Activated CD4-positive, CD25-positive, alpha-beta regulatory T cell treated with anti-CD3 and anti-CD28 coated beads, Interleukin-2, amount 50 U/mL, for 72 hours (primary cell): ENCODE data around the gene SFMBT2.

ENCODE experiments used
- DNase-seq: peaks from one replicate; pipeline ENCODE4 v3.0.0; 2021

Gene SFMBT2

DNA sequence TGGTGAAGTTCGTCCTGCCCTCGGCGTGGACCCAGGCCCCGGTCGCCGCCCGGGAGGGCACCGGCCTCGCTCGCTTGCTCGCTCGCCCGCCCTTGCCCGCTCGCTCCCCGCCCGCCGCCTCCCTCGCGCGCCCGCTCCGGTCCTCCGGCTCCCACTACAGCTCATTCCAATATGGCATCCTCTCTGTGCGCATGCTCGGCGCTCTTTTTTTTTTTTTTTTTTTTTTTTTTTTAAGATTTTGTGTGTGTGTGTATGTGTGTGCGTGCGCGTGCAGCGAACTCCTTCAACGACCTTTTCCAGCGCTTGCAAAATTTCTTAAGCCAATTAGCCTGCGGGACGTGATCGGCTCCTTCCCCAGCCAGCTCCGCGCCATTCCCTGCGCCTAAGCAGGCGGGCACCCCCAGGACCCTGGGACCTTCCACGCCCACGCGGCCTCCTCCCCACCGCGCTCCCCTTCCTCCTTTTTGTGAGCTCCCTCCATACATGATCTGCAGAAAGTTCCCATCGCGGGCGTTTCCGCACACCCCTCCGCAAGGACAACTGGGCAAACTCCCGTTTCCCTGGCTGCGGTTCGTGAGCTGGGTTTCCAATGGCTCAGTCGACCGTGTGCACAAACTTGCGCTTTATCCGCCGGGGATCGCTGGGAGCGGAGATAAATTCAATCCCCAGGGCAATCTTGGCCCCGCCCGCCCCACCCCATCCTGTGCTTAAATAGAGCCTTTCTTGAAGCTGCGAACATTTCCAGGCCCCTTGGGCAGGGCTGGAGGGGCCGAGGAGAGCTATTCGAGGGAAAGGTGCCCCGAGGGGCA lies at the start of gene SFMBT2:
TSS of gene SFMBT2 (minus strand) at position 173 of the 809 bp plus-strand sequence. CDS start 29,136 bp downstream, outside the sequence.
- peak; percentile 66 for DNase-seq

DNA sequence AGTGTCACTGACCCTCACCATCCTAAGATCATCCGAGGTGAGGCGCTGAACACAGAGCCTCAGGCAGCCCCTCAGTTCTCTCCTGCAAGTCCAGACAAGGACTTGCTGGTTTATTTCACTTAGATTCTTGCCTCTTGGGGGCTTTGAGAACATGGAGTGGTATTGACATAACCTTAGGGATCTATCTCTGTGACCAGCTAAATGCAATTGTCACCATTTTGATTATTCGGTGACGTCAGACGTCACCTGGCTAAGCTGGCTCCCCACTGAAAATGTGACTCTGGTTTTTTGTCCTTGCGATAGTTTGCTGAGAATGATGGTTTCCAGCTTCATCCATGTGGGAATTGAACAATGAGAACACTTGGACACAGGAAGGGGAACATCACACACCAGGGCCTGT lies 49.2 kb upstream of the SFMBT2 start:
- no peak for DNase-seq

DNA sequence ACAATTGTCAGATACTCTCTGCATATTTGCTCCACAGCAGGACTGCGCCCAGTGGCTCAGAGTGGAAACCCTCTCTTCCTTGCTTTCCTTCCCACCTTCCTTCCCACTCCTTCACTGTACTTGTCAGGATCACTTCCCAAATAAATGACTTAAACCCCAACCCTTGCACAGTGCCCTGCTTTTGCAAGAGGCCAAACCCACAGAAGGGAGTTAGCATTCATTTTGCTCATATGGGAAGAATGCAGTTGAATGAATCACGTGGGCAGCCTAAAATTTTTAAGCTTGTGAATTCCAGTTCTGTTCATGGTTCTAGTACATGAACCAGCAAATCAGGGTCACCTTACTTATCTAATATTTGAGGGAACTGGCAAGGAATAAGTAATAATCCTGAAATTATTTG lies 47.7 kb upstream of the SFMBT2 start:
- DNase-seq: no peak

DNA sequence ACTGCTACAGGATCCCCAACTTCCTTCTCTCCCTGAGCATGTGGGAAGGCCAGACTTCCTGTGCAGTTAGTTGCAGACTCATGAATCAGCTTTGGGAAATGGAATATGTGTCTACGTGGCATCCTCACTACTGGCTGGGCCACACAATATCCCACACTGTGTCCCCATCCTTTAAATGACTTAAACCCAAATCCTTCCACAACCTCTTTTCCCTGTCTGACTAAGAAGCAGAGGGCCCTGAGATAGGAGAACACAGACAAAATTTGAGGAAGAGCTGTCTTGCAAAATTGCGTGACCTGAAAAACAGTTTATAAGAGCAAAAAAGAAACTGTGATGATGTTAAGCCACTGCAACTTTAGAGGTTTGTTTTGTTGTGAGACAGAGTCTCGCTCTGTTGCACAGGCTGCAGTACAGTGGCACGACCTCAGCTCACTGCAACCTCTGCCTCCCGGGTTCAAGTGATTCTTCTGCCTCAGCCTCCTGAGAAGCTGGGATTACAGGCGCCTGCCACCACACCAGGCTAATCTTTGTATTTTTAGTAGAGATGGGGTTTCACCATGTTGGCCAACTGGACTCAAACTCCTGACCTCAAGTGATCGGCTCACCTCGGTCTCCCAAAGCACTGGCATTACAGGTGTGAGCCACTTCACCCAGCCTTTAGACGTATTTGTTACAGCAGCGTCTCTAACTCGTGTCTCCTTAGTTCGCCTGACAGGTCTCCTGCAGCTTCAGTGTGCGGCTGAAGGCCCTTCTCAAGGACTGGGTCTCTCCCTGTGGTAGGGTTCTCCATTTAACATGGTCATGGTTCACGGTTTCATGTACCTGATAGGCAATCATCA lies 46.9 kb upstream of the SFMBT2 start:
- no peak for DNase-seq

DNA sequence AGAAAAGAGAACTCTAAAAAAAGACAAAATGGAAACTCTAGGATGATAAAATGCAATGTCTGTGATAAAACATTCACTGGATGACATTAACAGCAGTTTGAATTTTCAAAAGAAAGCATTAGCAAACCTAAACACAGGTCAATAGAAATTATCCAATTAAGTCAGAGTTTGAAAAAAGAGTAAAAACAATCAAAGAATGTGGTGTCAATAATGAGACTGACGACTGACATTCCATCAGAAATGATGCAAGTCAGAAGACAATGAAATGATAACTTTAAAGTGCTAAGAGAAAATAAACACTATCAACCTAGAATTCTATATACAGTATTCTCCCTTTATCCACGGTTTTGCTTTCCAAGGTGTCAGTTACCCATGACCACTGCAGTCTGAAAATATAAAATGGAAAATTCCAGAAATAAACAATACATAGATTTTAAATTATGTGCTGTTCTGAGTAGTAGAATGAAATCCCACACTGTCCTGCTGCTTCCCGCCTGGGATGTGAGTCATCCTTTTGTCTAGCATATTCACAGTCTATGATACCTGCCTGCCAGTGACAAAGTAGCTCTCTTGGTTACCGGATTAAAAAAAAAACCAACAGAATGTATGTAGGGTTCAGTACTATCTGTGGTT lies 38.3 kb upstream of the SFMBT2 start:
- no peak for DNase-seq

DNA sequence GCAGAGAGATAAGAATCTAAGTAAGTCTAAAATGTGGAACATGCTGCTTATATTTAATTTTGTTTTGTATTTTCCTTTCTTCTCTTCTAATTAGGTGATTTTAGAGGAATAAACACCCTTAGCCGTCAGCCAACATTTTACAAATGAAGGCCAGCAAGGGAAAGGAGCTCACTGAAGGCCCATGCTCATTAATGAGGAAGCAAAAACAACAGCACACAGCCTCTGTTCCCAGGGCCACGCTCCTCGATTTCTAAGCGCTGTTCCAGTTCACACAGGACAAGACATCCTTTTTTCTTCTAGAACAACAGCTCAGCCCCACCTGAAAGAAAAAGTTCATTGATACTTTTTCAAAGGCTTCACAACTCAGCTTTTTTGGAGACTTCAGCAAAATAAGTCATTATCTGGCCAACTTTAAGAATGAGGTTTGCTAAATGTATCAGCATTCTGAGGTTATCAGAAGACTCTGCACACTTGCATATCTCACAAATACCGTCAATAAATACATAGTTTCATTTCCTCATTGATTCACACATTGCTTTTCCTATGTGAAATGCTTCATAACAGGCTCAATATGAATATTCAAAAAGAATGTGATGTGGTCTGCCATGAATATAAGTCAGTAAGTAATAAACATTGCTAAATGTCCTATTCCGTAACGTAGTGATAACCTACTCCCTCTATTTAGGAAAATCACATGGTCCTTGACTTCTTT lies 34.8 kb upstream of the SFMBT2 start:
- no peak for DNase-seq

DNA sequence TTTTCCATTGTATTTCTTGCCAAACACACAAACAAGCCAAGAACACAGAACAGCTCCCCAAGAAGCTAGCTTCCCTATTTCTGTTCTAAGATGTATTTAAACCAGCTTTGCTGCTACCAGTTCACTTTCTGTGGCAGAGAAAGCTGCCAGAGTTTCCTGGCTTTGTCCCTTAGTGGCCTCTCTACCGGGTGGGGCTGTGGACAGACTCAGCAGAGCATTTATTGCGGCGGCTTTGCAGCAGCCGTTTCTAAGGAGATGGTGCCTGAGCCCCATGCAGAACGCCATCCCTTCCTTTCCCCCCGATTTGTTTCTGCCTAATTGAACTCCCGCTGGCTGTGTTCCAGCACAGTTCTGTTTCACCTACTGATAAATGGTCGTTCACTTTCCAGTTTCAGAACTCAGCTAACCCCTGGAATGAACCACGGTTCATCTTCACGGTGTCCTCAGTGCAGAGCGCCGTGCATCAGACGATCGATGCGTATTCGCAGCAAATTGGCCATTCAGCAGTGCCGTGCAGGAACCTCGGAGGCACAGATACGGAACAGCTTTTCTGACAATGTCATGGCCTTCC lies 33.8 kb upstream of the SFMBT2 start:
- no peak for DNase-seq

DNA sequence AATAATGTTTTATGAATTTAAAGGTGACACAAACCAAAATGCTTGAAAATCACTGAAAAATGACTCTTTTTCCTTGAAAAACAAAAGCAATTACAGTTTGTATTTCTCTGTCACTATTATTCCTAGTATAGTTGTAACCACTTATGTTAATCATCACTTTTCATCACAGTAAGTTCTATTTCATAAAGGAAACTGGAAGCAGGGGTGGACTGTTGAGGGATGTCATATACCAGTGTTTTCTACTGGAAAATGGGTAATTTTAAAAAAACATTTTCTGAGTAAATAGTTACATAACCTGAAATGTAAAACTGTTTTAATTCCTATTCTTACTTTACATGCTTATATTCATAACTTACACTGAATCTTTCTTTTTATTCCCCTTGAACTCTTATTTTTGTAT lies 32.2 kb upstream of the SFMBT2 start:
- no peak for DNase-seq

DNA sequence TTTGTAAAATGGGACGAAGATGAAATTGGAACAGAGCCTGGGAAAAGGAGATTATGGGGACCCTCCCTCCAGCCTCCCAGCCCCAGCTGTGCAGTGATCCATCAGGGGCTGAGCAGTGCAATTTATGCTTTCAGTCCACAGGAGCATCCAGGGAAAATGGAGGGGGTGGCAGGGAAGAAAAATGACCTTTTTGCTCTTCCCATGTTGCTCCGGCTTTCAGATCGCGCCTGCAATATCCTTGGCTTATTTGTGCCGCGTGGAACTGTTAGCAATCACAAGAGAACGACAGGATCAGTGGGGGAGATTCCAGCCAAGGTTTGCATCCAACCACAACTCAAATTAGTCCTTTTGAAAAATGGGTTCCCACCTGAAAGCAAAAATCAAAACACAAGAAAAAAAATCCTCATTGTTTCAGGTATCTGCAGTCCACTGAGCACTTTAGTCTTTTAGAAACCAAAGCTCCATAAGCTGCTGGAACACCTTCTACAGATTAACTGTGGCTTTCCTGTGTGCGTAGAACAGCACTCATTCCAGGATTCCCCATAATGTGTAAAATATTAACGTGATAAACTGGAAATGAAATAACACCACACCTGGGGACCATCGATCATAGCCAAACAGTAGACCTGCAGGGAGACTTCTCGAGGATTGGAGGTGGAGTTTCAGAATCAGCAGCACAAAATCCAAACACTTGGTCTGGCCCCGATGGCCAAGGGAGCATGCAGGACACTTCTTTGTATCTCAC lies 30.7 kb upstream of the SFMBT2 start:
- DNase-seq: no peak

DNA sequence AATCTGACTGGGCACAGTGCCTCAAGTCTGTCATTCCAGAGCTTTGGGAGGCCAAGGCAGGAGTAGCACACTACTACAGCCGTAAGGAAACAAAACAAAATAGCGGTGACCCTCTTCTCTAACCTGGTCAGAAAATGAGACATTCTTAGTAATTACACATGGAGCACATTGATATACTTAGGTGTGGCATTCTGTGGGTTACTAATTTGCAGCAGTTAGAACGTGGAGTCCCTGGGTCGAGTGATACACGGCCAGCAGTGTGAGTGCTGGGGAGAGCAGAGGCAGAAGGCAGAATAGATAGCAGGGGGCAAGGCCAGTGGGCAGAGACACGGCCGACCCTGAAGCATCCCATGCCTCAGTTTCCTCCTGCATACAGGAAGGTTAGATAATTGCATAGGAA lies 28.9 kb upstream of the SFMBT2 start:
- no peak for DNase-seq

DNA sequence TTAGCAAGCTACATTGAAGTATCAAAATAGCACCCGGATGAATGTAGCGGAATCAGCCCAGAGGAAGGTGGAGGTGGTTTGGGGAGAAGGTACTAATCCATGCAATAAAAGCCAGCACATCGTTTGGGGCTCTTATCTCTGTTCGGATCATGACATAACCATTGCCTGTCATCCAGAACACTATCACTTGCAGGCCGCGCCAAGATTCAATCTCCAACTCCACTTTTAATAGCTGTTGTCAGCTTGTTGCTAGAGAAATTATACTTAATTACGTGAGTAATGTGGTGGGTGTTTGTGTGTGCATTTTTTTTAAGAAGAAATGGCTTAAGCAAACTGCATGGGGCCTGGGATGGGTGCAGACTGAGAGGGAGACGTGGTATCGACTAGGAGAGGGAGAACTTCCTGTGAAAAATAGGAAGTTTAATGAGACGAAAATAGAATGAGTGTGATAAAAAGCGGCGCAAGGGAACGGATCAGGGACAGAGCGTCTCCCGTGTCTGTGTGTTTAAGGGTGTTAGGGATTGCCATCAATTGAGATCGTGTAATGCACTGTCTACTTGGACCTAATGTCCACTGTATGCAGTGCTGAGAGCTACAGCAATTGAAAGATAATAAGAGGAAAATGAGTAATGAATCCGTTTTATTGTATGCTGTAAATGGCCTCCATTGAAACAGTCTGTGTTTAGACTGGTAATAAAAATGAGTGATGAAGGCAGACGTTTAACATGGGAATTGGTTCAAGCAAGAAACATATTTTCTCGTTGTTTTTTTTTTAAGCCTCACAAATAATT lies 27.6 kb upstream of the SFMBT2 start:
- DNase-seq: no peak

DNA sequence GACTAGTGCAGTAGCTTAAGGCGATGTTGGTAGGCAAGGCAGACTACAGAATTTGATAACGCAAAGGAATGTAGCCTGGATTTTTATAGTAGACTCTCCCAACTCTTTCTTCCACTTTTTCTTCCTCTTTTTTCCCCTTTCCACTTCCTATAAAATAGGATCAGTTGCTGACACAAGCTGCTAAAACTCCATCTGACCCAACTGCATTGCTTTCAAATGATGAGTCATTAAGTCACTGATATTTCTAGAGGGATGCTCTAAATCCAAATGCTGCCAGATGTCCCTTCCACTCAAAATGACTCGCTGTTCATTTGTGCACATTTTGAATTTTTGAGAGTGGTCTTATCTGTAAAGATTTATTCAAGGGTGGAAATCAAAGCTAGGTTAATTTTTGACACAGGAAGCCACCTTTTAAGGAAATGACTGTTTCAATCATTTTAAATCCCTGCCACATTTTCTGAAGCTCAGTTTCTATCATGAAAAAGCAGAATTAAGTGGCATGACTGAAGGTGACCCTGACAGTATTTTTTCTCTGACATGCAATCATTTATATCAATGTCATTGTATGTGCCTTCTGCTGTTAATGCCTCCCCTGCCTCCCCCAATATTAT lies 25.8 kb upstream of the SFMBT2 start:
- no peak for DNase-seq

DNA sequence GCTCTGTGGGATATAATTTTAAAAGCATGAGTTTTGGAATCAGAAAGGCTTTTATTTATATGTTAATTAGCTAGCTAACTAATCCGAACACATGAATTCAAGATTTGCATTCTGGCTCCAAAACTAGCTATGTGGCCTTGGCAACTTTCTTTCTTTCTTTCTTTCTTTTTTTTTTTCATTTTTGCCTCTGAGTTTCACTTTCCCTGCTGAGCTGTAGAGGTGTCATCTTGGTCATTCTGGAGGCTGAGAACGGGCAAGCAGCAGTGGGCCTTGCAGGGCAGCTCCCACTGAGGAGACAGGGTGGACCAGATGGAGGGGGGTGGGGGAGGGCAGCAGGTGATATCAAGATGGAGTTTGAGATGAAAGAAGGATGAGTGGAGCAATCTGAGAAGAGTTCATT lies 24.8 kb upstream of the SFMBT2 start:
- no peak for DNase-seq

DNA sequence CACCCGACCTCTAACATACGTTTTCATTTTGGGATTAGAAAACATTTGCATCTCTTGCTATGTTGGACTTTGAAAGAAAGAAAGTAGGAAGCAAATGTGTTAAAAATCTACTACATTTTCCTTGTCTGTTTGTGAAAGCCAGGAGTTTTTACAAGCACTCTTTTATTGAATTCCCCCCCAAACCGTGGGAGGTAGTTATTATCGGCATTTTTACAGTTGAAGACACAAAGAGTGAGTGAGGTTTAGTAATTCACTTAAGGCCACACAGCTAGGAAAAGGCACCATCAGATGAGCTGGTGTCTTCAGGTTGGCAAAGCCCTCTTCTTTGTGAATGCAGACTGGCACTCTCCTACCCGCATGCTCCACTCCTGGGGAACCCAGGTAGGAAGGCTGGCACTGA lies 23.5 kb upstream of the SFMBT2 start:
- DNase-seq: no peak

DNA sequence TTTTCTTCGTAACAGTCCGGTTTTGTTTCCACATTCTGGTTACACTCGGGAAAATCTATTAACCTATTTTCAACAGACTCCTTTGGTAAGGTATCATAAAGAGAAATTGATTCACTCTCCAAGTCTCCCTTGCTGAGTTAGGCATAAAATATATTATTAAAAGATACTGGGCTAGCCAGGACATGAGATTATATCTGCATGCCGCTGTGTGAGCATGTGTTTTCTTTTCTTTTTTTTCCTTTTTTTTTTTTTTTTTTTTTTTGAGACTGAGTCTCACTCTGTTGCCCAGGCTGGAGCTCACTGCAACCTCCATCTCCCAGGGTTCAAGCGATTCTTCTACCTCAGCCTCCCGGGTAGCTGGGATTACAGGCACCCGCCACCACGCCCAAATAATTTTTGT lies 23.0 kb upstream of the SFMBT2 start:
- no peak for DNase-seq

DNA sequence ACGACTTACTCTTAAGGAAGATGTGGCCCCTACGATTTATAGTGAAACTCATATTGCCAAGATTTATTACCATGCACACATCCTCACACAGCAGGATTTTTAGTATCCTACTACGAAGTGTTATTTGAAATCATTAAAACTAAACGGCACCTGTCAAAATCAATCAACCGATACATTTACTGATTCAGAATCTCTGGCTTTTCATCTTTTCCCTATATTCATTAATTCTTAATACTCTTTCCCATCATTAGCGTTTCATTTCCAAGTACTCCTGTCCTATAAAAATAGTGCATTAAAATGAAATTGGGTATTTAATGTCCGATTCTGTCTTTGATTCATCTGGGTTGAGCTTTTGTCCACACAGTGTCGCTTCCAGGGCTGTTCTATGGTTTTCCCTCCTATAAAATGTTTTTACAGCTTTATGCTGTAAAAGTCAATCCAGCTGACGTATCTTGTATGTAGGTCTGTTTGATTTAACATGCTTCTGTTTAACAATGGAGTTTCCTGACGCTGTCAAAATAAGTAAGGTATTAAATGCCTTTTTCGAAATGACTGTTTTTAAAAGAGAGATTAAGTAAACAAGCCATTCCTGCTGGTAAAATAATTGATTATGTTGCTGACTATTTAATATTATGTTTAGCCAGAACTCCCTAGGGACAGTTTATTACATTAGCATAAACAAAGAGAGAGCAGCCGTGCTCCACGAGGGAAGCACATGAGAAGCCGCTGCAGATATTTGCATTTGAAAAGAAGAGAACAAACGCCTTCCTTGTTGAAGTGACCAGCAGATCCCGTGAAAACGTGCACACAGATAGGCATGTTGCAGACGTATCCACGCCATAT lies 22.3 kb upstream of the SFMBT2 start:
- no peak for DNase-seq

DNA sequence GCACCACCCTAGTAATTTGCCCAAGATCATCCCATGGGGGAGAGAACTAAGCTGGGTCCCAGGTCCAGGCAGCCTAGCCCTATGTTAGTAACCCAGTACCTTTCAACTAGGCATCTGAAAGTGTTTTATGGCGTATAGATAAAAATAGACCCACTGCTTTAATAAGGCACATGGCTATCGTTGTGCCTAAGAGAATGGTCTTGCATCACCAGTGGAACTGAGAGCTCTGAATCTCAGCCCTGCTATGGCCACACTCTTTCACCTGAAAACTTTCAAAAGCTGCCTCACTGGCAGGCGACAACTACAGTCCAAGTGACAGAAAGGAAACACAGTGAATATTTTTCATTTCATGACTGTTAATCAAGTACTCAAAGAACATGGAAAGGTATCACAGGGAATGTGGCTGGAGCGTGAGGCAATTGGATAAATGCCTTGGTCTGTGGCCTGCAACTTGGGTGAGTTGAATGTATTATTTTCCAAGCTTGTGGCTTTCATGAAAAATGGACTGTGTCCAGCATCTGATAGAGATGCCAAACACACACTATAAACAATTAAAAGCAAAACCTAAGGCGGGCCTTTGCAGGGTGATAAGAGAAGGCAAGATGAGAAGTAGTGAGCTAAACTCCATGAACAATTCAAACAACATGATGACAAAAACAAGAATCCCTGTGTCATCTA lies 18.0 kb upstream of the SFMBT2 start:
- DNase-seq: no peak

DNA sequence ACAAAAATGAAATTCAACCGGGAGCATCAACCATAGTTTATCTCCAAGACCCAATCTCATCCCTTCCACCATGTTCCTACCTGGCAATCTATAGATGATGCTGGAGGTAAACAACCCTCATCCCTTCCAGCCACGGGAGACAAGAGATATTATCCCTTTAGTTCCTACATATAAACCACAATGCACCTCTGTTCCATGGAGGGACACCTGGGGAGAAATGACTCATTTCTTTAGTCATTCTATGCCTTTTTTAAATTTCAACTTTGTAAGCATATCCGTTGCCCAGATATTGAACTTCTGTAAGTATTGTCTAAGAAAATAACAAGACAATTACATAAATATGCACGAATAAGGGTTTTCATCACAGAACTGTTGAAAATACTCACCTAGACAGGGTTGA lies 15.5 kb upstream of the SFMBT2 start:
- no peak for DNase-seq

DNA sequence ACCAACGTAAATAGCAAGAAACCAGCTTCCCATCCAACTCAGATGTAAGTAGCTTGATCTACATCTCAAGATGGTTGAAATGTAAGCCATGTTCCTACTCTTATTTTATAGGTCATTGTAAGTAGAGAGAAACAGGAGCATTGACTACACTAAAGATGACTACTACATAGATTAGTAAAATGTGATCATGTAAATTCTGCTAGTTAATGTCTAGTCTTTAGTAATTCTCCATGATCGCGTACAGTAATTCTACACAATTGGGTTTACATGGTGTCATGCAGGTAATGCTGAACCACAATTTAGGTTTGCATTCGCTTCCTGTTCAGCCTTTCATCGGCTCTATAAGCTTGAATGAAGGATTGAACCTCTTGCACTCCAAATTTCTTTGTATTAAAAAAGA lies 14.9 kb upstream of the SFMBT2 start:
- DNase-seq: no peak
